ENCODE results near the gene GATAD2A.

The GATAD2A gene

GRCh38 chr19:19543640-19544039, 138.2 kb downstream of the GATAD2A start:
- DNase-seq (ENCODE audit: low read depth in 2 of 3, low spot score in 1 of 3): no peak

- no peak for DNase-seq (ENCODE audit: low read depth in 2 of 3, low spot score in 1 of 3)
These were observed 138.9 kb downstream of the GATAD2A start for GRCh38 chr19:19544257-19544953.

- no peak for DNase-seq (ENCODE audit: low read depth in 2 of 3, low spot score in 1 of 3)
These were observed 139.6 kb downstream of the GATAD2A start for GRCh38 chr19:19544954-19545591.

- no peak for DNase-seq (ENCODE audit: low read depth in 2 of 3, low spot score in 1 of 3)
These were observed 140.2 kb downstream of the GATAD2A start for GRCh38 chr19:19545707-19546106.

GRCh38 chr19:19546751-19547162, 141.3 kb downstream of the GATAD2A start:
- DNase-seq (ENCODE audit: low read depth in 2 of 3, low spot score in 1 of 3): no peak

- no peak for DNase-seq (ENCODE audit: low read depth in 2 of 3, low spot score in 1 of 3)
These were observed 142.3 kb downstream of the GATAD2A start for GRCh38 chr19:19547674-19548336.

GRCh38 chr19:19548915-19549759, 143.7 kb downstream of the GATAD2A start:
- DNase-seq (ENCODE audit: low read depth in 2 of 3, low spot score in 1 of 3): no peak

- no peak for DNase-seq (ENCODE audit: low read depth in 2 of 3, low spot score in 1 of 3)
These were observed 144.5 kb downstream of the GATAD2A start for GRCh38 chr19:19549804-19550464.

- no peak for DNase-seq (ENCODE audit: low read depth in 2 of 3, low spot score in 1 of 3)
These were observed 145.0 kb downstream of the GATAD2A start for GRCh38 chr19:19550485-19550929.

GRCh38 chr19:19550972-19551852, 145.7 kb downstream of the GATAD2A start:
- DNase-seq (ENCODE audit: low read depth in 2 of 3, low spot score in 1 of 3): no peak

- no peak for DNase-seq (ENCODE audit: low read depth in 2 of 3, low spot score in 1 of 3)
These were observed 146.3 kb downstream of the GATAD2A start for GRCh38 chr19:19551853-19552192.

- no peak for DNase-seq (ENCODE audit: low read depth in 2 of 3, low spot score in 1 of 3)
These were observed 147.3 kb downstream of the GATAD2A start for GRCh38 chr19:19552798-19553197.

GRCh38 chr19:19553670-19554069, 148.2 kb downstream of the GATAD2A start:
- no peak for DNase-seq (ENCODE audit: low read depth in 2 of 3, low spot score in 1 of 3)

GRCh38 chr19:19554074-19555023, 148.9 kb downstream of the GATAD2A start:
- DNase-seq (ENCODE audit: low read depth in 2 of 3, low spot score in 1 of 3): peak; percentile 36 to 69 (median 54)

GRCh38 chr19:19558055-19558454, 152.6 kb downstream of the GATAD2A start:
- DNase-seq (ENCODE audit: low read depth in 2 of 3, low spot score in 1 of 3): no peak

All from stimulated activated CD4-positive, alpha-beta T cell treated with anti-CD3 and anti-CD28 coated beads, Interleukin-12 subunit alpha, Interleukin-12 subunit beta, amount 100 ng/mL, for 48 hours (primary cell).